Uterus (tissue), 4 donors: ENCODE measurements around the gene SGPL1. TPM values are rescaled to one million over a fixed set of nuclear protein-coding genes. Genes with fewer than 3 reads are reported as not detected.

Experiments
- DNase-seq, 2 donors: peaks; one replicate each; pipeline ENCODE4 v3.0.0-alpha.2; 2019 to 2020
- H3K27ac ChIP-seq, 2 donors: fragments of 200-600 bp; sonication (generic); 1 replicate in 1 of 2; 2 replicates in 1 of 2; pipeline ENCODE4 v1.5.1; 2016 to 2018
- H3K27me3 ChIP-seq, 2 donors: fragments of 200-600 bp; sonication (generic); one replicate each; pipeline ENCODE4 v1.5.1; 2018 to 2019; ENCODE audit warnings: control low read depth in 1 of 2
- H3K36me3 ChIP-seq, 2 donors: fragments of 200-600 bp; sonication (generic); one replicate each; pipeline ENCODE4 v1.5.1; 2019; ENCODE audit warnings: control low read depth in 1 of 2
- H3K4me1 ChIP-seq, 2 donors: fragments of 200-600 bp; sonication (generic); one replicate each; pipeline ENCODE4 v1.5.1; 2018 to 2019; ENCODE audit warnings: control low read depth in 1 of 2
- H3K4me3 ChIP-seq, 2 donors: fragments of 200-600 bp; sonication (generic); 1 replicate in 1 of 2; 2 replicates in 1 of 2; pipeline ENCODE4 v1.5.1; 2018 to 2019; ENCODE audit warnings: mild to moderate bottlenecking in 1 of 2
- H3K9me3 ChIP-seq, 2 donors: fragments of 200-600 bp; sonication (generic); one replicate each; pipeline ENCODE4 v1.5.1; 2019; ENCODE audit warnings: control low read depth in 1 of 2
- CTCF ChIP-seq, 4 experiments: fragments of 200-600 bp in 2 of 4; fragments of 450-650 bp in 2 of 4; sonication (generic) in 2 of 4; IDR thresholded peaks; one replicate each; pipeline ENCODE4 v1.5.1; 2016 to 2019; ENCODE audit warnings: antibody characterized with exemption in 4 of 4, mild to moderate bottlenecking in 2 of 4, moderate library complexity in 1 of 4
- POLR2A ChIP-seq, 2 donors: fragments of 450-650 bp; IDR thresholded peaks; one replicate each; pipeline ENCODE4 v1.6.1; 2016; ENCODE audit warnings: antibody characterized with exemption in 2 of 2, mild to moderate bottlenecking in 1 of 2, moderate library complexity in 1 of 2
- intact Hi-C: fragments of 100-400 bp; cut with DNase I; formaldehyde crosslinking; loops from one replicate; pipeline ENCODE4 v1.15.1; 2023; ENCODE audit warnings: low total_unique reads
- total RNA-seq, 4 donors: library from RNA; depleted of rRNA in 3 of 4; stranded (reverse); fragments of >200 nt in 3 of 4; gene quantifications; one replicate each; pipeline versions ENCODE4 v1.1.0 to v1.2.4, GENCODE V29; 2014 to 2023
- donor health status: DM: yes; HTN: yes; CAD: no.

SGPL1 gene
- total RNA-seq, 4 donors from 2014 or later: 13.3 to 59.7 (median 27.3) TPM

- Histone ChIP-seq H3K9me3 (no peaks in the 10 kb centered on the region), H3K27ac (no peak overlapping the region), H3K4me1 (no peaks in the 10 kb centered on the region), H3K27me3 (no peaks in the 10 kb centered on the region), H3K36me3 (no peaks in the 10 kb centered on the region), H3K4me3 (no peak overlapping the region)
- TF ChIP-seq CTCF (IDR thresholded peaks at IDR 0.05): peak; percentile 83 to 94 (median 88)
- no peak for TF ChIP-seq POLR2A (IDR thresholded peaks at IDR 0.05)
- peak; percentile 66 to 75 for DNase-seq
- intact Hi-C loops: loop anchor here (5.0 kb wide), 1 partner anchor 63 kb away; the partner anchor contains the start of gene SGPL1
Observed at GRCh38 chr10:70880077-70880534, 64.4 kb downstream of the SGPL1 start.

- Histone ChIP-seq H3K27ac (no peak overlapping the region), H3K27me3 (no peaks in the 10 kb centered on the region), H3K9me3 (no peaks in the 10 kb centered on the region), H3K4me3 (no peak overlapping the region), H3K4me1 (peaks cover 0 to 5% of the 10 kb centered on the region in 2 donors), H3K36me3 (no peaks in the 10 kb centered on the region)
- DNase-seq: no peak
- TF ChIP-seq POLR2A (IDR thresholded peaks at IDR 0.05): no peak
- TF ChIP-seq CTCF (IDR thresholded peaks at IDR 0.05): no peak
- intact Hi-C loops: loop anchor here (5.0 kb wide), 1 partner anchor 67 kb away; the partner anchor contains the start of gene SGPL1
Observed at GRCh38 chr10:70884741-70885140, 69.0 kb downstream of the SGPL1 start.

- intact Hi-C loops: no loop called here
- H3K27me3 ChIP-seq: no peaks in the 10 kb centered on the region
- TF ChIP-seq POLR2A (IDR thresholded peaks at IDR 0.05) (no peak), CTCF (IDR thresholded peaks at IDR 0.05) (no peak)
- DNase-seq: peak in 1 of 2 donors; percentile 30
- H3K27ac ChIP-seq: no peak overlapping the region
- no peaks in the 10 kb centered on the region for H3K36me3 ChIP-seq
- H3K9me3 ChIP-seq: no peaks in the 10 kb centered on the region
- H3K4me1 ChIP-seq: peaks cover 0 to 5% of the 10 kb centered on the region in 2 donors
- H3K4me3 ChIP-seq: no peak overlapping the region
Observed at GRCh38 chr10:70885481-70885880, 69.7 kb downstream of the SGPL1 start.

GRCh38 chr10:70885931-70886903 is 70.5 kb downstream of the SGPL1 start:
- Histone ChIP-seq H3K4me1 (peaks cover 0 to 5% of the 10 kb centered on the region in 2 donors), H3K36me3 (no peaks in the 10 kb centered on the region), H3K27me3 (no peaks in the 10 kb centered on the region), H3K27ac (no peak overlapping the region), H3K9me3 (no peaks in the 10 kb centered on the region), H3K4me3 (no peak overlapping the region)
- DNase-seq: no peak
- intact Hi-C loops: no loop called here
- no peak for TF ChIP-seq POLR2A (IDR thresholded peaks at IDR 0.05)
- TF ChIP-seq CTCF (IDR thresholded peaks at IDR 0.05): no peak
